Type B pancreatic cell (in vitro differentiated cells): ENCODE data around the gene HOXA6. TPM values are rescaled to one million over a fixed set of nuclear protein-coding genes. Genes with fewer than 3 reads are reported as not detected.
A peak's percentile ranks its signal among the peaks of the same experiment; 100 is the strongest.

Source experiments
- DNase-seq: peaks from one replicate; pipeline ENCODE4 v3.0.0; 2021; ENCODE audit warnings: mixed read lengths; ENCODE audit not compliant: unreplicated experiment; ENCODE audit errors: extremely low spot score
- H3K27ac Mint-ChIP-seq: 2 replicates; pipeline ENCODE4 v1.8.0; 2021; ENCODE audit warnings: mild to moderate bottlenecking, mixed read lengths
- H3K27me3 Mint-ChIP-seq: 2 replicates; pipeline ENCODE4 v1.8.0; 2021; ENCODE audit warnings: mixed read lengths
- H3K36me3 Mint-ChIP-seq: 2 replicates; pipeline ENCODE4 v1.8.0; 2021; ENCODE audit warnings: mixed read lengths
- H3K4me1 Mint-ChIP-seq: one replicate; pipeline ENCODE4 v1.8.0; 2021; ENCODE audit warnings: mixed read lengths; ENCODE audit not compliant: unreplicated experiment
- H3K4me3 Mint-ChIP-seq: 2 replicates; pipeline ENCODE4 v1.8.0; 2021; ENCODE audit warnings: mild to moderate bottlenecking, mixed read lengths
- H3K9me3 Mint-ChIP-seq: 2 replicates; pipeline ENCODE4 v1.8.0; 2021; ENCODE audit warnings: mixed read lengths
- total RNA-seq: library from RNA; stranded (reverse); gene quantifications from 2 replicates; pipeline ENCODE4 v1.2.1, GENCODE V29; 2021; ENCODE audit warnings: low replicate concordance
- TF ChIP-seq, protein P1 (sequence below): fragments of 200-600 bp; sonication (generic); conservative IDR thresholded peaks from 2 replicates; pipeline ENCODE4 v1.5.0; 2021; ENCODE audit warnings: antibody characterized with exemption, mild to moderate bottlenecking

Gene HOXA6
- total RNA-seq, 1 donor from 2014 or later = 10.9 TPM

DNA sequence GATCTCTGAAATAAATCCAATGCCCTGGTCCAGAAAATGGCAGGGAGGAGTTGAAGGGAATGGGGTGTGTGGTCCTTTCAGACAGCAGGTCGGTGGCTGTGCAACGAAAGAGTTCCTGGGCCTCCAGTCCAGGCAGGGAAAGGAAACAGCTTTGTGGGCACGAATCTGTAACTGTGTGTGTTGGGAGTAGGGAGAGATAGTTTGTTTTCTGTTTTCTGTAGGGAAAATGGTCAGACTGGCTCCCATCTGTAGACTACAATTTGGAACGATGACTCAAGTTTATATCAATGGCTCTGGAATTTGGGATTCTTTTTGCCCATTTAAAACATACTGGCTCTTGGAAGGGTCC is 20.3 kb upstream of the HOXA6 start:
- no peaks in the 10 kb centered on the region for H3K36me3 Mint-ChIP-seq
- H3K27me3 Mint-ChIP-seq = peaks cover 89% of the 10 kb centered on the region
- H3K4me1 Mint-ChIP-seq = peaks cover 25% of the 10 kb centered on the region
- peak overlapping the region; percentile 69 for H3K4me3 Mint-ChIP-seq
- TF ChIP-seq, protein P1, sequence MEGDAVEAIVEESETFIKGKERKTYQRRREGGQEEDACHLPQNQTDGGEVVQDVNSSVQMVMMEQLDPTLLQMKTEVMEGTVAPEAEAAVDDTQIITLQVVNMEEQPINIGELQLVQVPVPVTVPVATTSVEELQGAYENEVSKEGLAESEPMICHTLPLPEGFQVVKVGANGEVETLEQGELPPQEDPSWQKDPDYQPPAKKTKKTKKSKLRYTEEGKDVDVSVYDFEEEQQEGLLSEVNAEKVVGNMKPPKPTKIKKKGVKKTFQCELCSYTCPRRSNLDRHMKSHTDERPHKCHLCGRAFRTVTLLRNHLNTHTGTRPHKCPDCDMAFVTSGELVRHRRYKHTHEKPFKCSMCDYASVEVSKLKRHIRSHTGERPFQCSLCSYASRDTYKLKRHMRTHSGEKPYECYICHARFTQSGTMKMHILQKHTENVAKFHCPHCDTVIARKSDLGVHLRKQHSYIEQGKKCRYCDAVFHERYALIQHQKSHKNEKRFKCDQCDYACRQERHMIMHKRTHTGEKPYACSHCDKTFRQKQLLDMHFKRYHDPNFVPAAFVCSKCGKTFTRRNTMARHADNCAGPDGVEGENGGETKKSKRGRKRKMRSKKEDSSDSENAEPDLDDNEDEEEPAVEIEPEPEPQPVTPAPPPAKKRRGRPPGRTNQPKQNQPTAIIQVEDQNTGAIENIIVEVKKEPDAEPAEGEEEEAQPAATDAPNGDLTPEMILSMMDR = no peak
- no peaks in the 10 kb centered on the region for H3K9me3 Mint-ChIP-seq
- DNase-seq = no peak
- H3K27ac Mint-ChIP-seq = peak overlapping the region; percentile 32

DNA sequence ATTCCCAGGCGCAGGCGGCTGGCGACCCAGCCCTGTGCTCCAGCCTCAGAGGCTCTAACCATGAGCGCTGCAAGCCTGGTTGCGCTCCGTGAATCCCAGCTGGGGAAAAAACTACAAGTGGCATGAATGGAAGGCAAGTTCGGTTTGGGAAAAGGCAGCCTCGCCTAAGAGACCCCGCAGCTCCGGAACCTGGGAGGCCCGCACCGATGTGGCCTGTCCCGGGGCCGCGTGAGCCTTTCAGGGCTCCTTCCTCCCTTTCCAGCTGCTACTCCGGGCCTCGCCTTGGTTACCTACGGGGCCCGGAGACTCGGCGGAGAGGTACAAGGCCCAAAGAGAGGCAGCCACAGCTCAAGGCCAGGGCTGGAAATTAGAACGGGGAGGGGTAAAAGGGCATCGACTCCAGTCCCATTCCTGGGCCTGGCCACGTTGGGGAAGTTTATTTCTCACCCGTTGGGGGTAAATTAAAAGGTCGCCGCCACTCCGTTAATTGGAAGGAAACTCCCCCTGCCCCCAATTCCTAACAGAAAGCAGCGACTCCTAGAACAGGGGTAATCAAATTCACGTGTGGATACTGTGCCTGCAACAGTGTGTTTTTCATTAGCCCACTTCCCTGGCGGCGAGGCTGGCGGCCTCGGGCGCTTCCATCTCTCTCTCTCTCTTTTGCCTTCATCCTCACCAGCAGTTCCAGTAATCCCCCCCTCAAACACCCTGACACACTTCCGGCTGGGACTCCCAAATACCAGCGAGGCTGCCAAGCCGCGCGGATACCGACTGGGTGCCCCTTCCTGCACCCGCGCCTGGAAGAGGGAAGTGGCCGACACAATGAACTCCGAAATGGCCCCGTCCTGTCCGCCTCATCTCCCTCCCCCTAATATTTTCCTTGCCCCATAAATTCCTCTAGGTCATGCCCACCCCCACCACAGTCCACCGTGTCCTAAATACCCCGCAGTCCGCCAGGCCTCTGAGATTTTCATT is 19.2 kb upstream of the HOXA6 start:
- Mint-ChIP-seq H3K27ac (no peak overlapping the region), H3K4me1 (peaks cover 19% of the 10 kb centered on the region), H3K27me3 (peaks cover 91% of the 10 kb centered on the region), H3K36me3 (no peaks in the 10 kb centered on the region), H3K4me3 (peak overlapping the region; percentile 74), H3K9me3 (no peaks in the 10 kb centered on the region)
- TF ChIP-seq, protein P1 = no peak
- DNase-seq = no peak

DNA sequence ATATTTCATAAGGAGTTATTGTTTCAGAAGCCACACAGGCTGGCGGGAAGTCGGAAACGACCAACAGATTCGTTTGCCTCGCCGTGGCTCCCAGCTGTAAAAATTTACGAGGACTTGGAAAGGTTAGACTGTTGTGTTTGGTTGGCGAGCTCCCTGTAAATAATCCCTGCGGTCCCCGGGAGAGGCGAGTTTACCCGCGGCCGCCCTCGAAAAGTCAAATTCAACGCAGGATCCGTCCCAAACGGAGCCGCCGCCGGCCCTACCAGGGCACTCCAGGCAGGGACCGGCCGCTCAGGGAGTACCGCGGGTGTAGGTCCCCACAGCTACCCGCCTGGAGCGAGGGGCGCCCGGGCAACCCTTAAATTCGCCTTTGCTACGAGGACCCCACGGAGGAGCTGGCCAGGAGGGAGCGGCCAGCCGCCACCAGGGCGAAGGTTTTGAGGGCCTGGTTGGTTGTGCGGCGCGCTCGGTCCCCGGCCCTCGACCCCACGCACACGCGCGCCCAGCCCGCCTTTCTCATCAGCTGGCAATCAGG is 18.5 kb upstream of the HOXA6 start:
- TF ChIP-seq, protein P1 = no peak
- Mint-ChIP-seq H3K4me1 (peaks cover 15% of the 10 kb centered on the region), H3K27ac (no peak overlapping the region), H3K36me3 (no peaks in the 10 kb centered on the region), H3K4me3 (peak overlapping the region; percentile 76), H3K27me3 (peaks cover 88% of the 10 kb centered on the region), H3K9me3 (no peaks in the 10 kb centered on the region)
- DNase-seq = no peak

DNA sequence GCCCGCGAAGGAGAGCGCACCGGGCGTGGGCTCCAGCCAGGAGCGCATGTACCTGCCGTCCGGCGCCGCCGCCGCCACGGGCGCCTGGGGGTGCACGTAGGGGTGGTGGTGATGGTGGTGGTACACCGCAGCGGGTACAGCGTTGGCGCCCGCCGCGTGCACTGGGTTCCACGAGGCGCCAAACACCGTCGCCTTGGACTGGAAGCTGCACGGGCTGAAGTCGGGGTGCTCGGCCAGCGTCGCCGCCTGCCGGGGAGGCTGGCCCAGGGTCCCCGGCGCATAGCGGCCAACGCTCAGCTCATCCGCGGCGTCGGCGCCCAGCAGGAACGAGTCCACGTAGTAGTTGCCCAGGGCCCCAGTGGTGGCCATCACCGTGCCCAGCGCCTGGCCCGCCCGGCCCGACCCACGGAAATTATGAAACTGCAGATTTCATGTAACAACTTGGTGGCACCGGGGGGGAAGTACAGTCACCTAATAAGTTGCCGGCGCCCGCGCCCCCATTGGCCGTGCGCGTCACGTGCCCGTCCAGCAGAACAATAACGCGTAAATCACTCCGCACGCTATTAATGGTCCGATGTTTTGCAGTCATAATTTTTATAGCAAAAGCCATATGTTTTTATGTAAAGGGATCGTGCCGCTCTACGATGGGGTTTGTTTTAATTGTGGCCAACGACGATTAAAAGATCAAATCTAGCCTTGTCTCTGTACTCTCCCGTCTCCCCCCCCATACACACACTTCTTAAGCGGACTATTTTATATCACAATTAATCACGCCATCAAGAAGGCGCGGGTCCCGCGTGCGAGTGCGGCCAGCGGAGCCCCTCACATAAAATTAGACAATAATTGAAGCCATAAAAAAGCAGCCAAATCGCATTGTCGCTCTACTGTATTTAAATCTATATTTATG is 17.8 kb upstream of the HOXA6 start, which contains the start of gene HOXA9:
Gene HOXA9 (minus strand): TSS at position 449 of the 907 bp plus-strand sequence. CDS start 80 bp downstream, at position 369.
- TF ChIP-seq, protein P1 = no peak
- no peaks in the 10 kb centered on the region for H3K36me3 Mint-ChIP-seq
- H3K27me3 Mint-ChIP-seq = peaks cover 84% of the 10 kb centered on the region
- H3K4me3 Mint-ChIP-seq = peak within 1 kb of the TSS; percentile 79
- no peaks in the 10 kb centered on the region for H3K9me3 Mint-ChIP-seq
- DNase-seq = no peak
- no peak within 1 kb of the TSS for H3K27ac Mint-ChIP-seq
- H3K4me1 Mint-ChIP-seq = peaks cover 15% of the 10 kb centered on the region

GRCh38 chr7:27164367-27165088 is 17.0 kb upstream of the HOXA6 start:
- Mint-ChIP-seq H3K4me1 (peaks cover 15% of the 10 kb centered on the region), H3K36me3 (no peaks in the 10 kb centered on the region), H3K27ac (peak overlapping the region; percentile 14), H3K27me3 (peaks cover 85% of the 10 kb centered on the region), H3K4me3 (peak overlapping the region; percentile 79), H3K9me3 (no peaks in the 10 kb centered on the region)
- TF ChIP-seq, protein P1 = peak; percentile 56
- no peak for DNase-seq
